ENCODE data around the gene SUMO3. TPM values are rescaled to one million over a fixed set of nuclear protein-coding genes. Genes with fewer than 3 reads are reported as not detected.
A peak's percentile ranks its signal among the peaks of the same experiment; 100 is the strongest.

The SUMO3 gene
- total RNA-seq (2021; ENCODE audit: unreplicated experiment): 41.4 TPM
- polyA plus RNA-seq (2012; ENCODE audit: insufficient read length): 55.8 TPM
- Bru-seq, nascent RNA: percentile 66 among the genes with signal in this experiment
- BruChase-seq, experiment 1, labeled RNA remaining after a 2-hour chase: percentile 69 among the genes with signal in this experiment
- BruChase-seq, experiment 2, labeled RNA remaining after a 6-hour chase: percentile 87 among the genes with signal in this experiment
- long read RNA-seq, transcript SUMO3-201 (4 exons, 1,807 nt): major isoform, 57 of 64 reads
- long read RNA-seq, partial matches to known transcripts: 0 of 64 reads
- long read RNA-seq, other reads (novel, unspliced or antisense): 7 of 64 reads

DNA sequence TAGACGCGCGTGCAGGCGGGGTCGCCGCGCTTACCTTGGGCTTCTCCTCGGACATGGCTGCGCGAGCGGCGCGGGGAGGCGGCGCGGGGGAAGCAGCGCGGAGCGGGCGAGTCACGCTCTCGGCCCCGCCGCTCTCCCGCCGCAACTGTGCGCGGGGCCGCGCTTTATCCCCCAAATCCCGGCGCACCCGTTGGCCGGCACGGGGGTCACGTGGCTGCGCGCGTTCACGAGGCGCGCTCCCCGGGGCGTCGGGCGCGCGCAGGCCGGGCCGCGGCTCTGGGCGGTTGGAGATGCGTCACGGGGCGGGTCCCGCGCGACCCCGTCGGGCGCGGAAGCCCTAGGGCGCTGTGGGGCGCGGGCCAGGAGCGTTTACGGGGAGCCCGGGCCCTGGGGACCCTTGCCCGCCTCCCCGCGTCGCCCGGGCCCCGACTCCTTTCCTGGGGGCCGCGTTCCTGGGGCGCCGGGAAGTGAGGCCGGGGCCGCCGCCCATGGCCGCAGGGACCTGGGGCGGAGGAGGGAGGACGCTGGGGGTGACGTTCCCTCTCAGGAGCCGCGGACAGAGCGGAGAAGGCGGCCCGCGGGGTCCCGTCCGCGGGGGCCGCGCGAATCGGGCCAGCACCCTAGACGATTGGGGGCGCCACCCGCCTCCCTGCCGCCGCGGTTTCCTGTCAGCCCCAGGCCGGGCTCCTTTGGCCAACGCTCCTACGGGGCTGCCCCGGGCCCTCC is at the start of gene SUMO3:
Gene SUMO3, minus strand, starts transcription at position 149 of the 726 bp plus-strand sequence. Its CDS starts 94 bp downstream, at position 55.
- peak; percentile 67 for ATAC-seq
- Histone ChIP-seq H3K27me3 (ENCODE audit: control insufficient read depth, insufficient read depth, low read length) (no peaks in the 10 kb centered on the region), H3K27ac (ENCODE audit: low read length) (0 out of 2 replicates have a peak within 1 kb of the TSS, but pooled peaks have one; percentile 48), H3K4me1 (ENCODE audit: control insufficient read depth, insufficient read depth, low read length) (no peaks in the 10 kb centered on the region; the same call in 1 of the 2 replicates), H3K9me3 (ENCODE audit: control insufficient read depth, insufficient read depth, low read depth, low read length) (peaks cover 7% of the 10 kb centered on the region; the same call in 1 of the 2 replicates), H3K4me3 (ENCODE audit: low read depth in 2 of 2, low read length in 2 of 2) (peak within 1 kb of the TSS; percentile 59 to 63), H3K36me3 (ENCODE audit: control insufficient read depth, insufficient read depth, low read length) (no peaks in the 10 kb centered on the region)
- DNase-seq (ENCODE audit: low read depth, low spot score): no peak
- POLR2A ChIA-PET: no interaction called here
- no TSS peak for BruUV-seq (replicated peaks)
- CTCF ChIA-PET: no interaction called here
- in situ Hi-C loops (cut with HindIII; ENCODE audit: low pct_unique_long_range_greater_than_20kb, low sequenced_read_pairs) (no loop called here), intact Hi-C loops (cut with micrococcal nuclease; ENCODE audit: unreplicated experiment) (no loop called here)
- TF ChIP-seq, protein P1, sequence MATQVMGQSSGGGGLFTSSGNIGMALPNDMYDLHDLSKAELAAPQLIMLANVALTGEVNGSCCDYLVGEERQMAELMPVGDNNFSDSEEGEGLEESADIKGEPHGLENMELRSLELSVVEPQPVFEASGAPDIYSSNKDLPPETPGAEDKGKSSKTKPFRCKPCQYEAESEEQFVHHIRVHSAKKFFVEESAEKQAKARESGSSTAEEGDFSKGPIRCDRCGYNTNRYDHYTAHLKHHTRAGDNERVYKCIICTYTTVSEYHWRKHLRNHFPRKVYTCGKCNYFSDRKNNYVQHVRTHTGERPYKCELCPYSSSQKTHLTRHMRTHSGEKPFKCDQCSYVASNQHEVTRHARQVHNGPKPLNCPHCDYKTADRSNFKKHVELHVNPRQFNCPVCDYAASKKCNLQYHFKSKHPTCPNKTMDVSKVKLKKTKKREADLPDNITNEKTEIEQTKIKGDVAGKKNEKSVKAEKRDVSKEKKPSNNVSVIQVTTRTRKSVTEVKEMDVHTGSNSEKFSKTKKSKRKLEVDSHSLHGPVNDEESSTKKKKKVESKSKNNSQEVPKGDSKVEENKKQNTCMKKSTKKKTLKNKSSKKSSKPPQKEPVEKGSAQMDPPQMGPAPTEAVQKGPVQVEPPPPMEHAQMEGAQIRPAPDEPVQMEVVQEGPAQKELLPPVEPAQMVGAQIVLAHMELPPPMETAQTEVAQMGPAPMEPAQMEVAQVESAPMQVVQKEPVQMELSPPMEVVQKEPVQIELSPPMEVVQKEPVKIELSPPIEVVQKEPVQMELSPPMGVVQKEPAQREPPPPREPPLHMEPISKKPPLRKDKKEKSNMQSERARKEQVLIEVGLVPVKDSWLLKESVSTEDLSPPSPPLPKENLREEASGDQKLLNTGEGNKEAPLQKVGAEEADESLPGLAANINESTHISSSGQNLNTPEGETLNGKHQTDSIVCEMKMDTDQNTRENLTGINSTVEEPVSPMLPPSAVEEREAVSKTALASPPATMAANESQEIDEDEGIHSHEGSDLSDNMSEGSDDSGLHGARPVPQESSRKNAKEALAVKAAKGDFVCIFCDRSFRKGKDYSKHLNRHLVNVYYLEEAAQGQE (IDR thresholded peaks at IDR 0.05; ENCODE audit: insufficient read depth in 1 of 2, low read depth in 2 of 2, low read length in 1 of 2): no peak
- TF ChIP-seq SIN3A (IDR thresholded peaks at IDR 0.05; ENCODE audit: borderline replicate concordance, insufficient read depth, low read depth, low read length): no peak
- TF ChIP-seq POLR2AphosphoS5 (IDR thresholded peaks at IDR 0.05; ENCODE audit: low read depth, low read length): no peak
- TF ChIP-seq, protein P2, sequence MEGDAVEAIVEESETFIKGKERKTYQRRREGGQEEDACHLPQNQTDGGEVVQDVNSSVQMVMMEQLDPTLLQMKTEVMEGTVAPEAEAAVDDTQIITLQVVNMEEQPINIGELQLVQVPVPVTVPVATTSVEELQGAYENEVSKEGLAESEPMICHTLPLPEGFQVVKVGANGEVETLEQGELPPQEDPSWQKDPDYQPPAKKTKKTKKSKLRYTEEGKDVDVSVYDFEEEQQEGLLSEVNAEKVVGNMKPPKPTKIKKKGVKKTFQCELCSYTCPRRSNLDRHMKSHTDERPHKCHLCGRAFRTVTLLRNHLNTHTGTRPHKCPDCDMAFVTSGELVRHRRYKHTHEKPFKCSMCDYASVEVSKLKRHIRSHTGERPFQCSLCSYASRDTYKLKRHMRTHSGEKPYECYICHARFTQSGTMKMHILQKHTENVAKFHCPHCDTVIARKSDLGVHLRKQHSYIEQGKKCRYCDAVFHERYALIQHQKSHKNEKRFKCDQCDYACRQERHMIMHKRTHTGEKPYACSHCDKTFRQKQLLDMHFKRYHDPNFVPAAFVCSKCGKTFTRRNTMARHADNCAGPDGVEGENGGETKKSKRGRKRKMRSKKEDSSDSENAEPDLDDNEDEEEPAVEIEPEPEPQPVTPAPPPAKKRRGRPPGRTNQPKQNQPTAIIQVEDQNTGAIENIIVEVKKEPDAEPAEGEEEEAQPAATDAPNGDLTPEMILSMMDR (IDR thresholded peaks at IDR 0.05): no peak
- TF ChIP-seq TCF7L2 (IDR thresholded peaks at IDR 0.05; ENCODE audit: low read depth, low read length): no peak

GRCh38 chr21:44867464-44867863 is 49.6 kb upstream of the SUMO3 start:
- Histone ChIP-seq H3K27me3 (ENCODE audit: control insufficient read depth, insufficient read depth, low read length) (no peaks in the 10 kb centered on the region), H3K4me1 (ENCODE audit: control insufficient read depth, insufficient read depth, low read length) (peaks cover 53% of the 10 kb centered on the region), H3K27ac (ENCODE audit: low read length) (peak overlapping the region; percentile 95), H3K4me3 (ENCODE audit: low read depth in 2 of 2, low read length in 2 of 2) (no peak overlapping the region), H3K9me3 (ENCODE audit: control insufficient read depth, insufficient read depth, low read depth, low read length) (no peaks in the 10 kb centered on the region), H3K36me3 (ENCODE audit: control insufficient read depth, insufficient read depth, low read length) (peaks cover 4% of the 10 kb centered on the region; the same call in 1 of the 2 replicates)
- in situ Hi-C loops (cut with HindIII; ENCODE audit: low pct_unique_long_range_greater_than_20kb, low sequenced_read_pairs): no loop called here
- BruUV-seq (replicated peaks): no TSS peak
- DNase-seq (ENCODE audit: low read depth, low spot score): no peak
- CTCF ChIA-PET: no interaction called here
- POLR2A ChIA-PET: no interaction called here
- ATAC-seq: no peak
- intact Hi-C loops (cut with micrococcal nuclease; ENCODE audit: unreplicated experiment): no loop called here
- TF ChIP-seq TCF7L2 (IDR thresholded peaks at IDR 0.05; ENCODE audit: low read depth, low read length) (no peak), SIN3A (IDR thresholded peaks at IDR 0.05; ENCODE audit: borderline replicate concordance, insufficient read depth, low read depth, low read length) (no peak), POLR2AphosphoS5 (IDR thresholded peaks at IDR 0.05; ENCODE audit: low read depth, low read length) (no peak)
- TF ChIP-seq, protein P2 (IDR thresholded peaks at IDR 0.05): no peak
- TF ChIP-seq, protein P1 (IDR thresholded peaks at IDR 0.05; ENCODE audit: insufficient read depth in 1 of 2, low read depth in 2 of 2, low read length in 1 of 2): no peak

Data from Panc1 (cell line).